NCI-H226 (cell line): Measurements from ENCODE around the gene CABCOCO1.
"Not testable (repeated sequence)": the region's sequence is repeated elsewhere in the genome, so short reads cannot be mapped to it uniquely, and the experiment has no call there.

Experiments
- DNase-seq: peaks from one replicate; pipeline ENCODE4 v3.0.0-alpha.2; 2015

Gene CABCOCO1

GRCh38 chr10:61719906-61720305 is 57.2 kb downstream of the CABCOCO1 start:
- DNase-seq, result no peak

DNA sequence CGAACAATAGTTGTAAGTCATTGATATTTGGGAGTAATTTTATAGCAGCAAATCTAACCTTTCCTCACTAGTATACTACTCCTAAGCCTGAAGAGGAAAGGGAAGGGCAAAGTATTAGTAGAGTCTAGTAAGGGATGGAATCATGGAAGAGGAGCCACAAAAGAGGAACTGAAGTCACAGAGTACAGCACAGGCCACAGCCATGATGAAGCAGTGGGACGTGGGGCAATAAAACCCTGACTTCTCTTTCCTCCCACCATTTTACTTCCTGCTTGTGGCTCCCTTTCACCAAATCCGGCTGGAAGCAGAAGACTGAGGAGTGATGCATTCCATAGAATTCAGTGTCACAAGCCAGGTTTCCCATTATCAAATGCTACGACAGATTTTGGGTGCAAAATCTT is 58.7 kb downstream of the CABCOCO1 start:
- DNase-seq, result no peak

DNA sequence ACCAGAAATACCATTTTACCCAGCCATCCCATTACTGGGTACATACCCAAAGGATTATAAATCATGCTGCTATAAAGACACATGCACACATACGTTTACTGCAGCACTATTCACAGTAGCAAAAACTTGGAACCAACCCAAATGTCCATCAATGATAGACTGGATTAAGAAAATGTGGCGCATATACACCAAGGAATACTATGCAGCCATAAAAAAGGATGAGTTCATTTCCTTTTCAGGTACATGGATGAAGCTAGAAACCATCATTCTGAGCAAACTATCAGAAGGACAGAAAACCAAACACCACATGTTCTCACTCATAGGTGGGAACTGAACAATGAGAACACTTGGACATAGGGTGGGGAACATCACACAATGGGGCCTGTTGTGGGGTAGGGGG is 62.5 kb downstream of the CABCOCO1 start:
- not testable (repeated sequence) for DNase-seq

DNA sequence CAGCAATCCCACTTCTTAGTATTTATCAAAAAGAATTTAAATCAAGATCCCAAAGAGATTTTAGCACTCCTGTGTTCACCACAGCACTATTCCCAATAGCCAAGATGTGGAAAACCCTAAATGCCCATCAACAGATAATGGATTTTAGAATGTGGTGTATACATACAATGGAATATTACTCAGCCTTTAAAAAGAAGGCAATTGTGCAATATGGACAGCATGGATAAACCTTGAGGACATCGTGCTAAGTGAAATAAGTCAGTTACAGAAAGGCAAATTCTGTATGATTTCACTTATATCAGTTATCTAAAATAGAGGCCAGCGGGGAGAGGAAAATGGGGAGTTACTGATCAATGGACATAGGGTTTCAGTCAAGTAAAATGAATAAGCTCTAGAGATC is 66.9 kb downstream of the CABCOCO1 start:
- no peak for DNase-seq

DNA sequence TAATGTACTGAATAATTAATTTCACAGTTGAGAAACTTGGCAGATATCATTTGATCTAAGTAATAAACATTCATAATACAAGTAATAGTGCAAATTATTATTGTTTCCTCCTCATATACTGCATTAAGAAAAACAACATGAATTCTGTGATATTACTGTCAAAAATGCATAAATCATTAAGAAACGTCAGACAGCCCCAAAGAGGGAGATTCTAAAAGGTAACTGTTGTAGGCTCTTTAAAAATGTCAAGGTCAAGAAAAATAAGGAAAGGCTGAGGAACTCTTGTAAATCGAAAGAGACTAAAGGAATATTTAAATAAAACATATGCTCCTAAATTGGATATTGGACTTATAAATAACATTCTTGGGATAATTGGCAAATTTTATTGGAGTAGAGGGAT is 67.9 kb downstream of the CABCOCO1 start:
- DNase-seq, result no peak

- no peak for DNase-seq
Observed at GRCh38 chr10:61731638-61732037, 68.9 kb downstream of the CABCOCO1 start.

DNA sequence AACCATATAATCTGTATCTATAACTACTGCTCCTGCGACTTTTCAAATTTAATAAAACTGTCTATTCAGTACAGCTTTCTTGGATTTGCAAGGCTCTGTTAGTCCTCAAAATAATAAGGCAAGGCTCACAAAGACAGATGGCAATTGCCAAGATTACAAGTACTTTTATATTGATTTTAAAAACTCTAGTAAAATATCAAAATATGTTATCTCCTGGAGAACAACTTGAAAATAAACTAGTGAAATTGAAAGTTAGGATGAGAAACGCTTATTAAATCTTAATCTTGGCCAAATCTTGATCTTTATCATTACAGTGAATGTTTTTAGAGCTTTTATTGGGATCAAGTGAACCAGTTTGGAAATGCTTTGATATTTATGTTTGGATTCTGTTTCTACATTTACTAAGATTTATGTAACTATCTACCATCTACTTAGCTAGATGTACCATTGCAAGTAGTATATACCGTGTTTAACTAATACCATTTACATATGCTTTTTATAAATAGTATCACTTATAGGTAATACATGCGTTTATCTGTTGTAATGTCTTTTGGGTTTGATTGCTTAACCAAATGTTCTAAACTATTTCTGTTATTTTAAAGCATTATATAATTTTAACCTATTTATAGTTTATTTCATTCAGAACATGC is 70.0 kb downstream of the CABCOCO1 start:
- no peak for DNase-seq

- DNase-seq, result peak; percentile 40
Observed at GRCh38 chr10:61733358-61733940, 70.7 kb downstream of the CABCOCO1 start.

GRCh38 chr10:61735882-61736281 is 73.2 kb downstream of the CABCOCO1 start:
- DNase-seq, result no peak

DNA sequence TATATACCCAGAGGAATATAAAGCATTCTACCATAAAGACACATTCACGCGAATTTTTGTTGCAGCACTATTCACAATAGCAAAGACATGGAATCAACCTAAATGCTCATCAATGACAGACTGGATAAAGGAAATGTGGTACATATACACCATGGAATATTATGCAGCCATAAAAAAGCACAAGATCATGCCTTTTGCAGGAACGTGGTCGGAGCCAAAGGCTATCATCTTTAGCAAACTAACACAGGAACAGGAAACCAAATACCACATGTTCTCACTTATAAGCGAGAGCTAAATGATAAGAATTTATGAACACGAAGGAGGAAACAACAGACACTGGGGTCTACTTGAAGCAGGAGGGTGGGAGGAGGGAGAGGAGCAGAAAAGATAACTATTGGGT is 74.7 kb downstream of the CABCOCO1 start:
- DNase-seq, result not testable (repeated sequence)

GRCh38 chr10:61742812-61743211 is 80.1 kb downstream of the CABCOCO1 start:
- DNase-seq, result no peak

DNA sequence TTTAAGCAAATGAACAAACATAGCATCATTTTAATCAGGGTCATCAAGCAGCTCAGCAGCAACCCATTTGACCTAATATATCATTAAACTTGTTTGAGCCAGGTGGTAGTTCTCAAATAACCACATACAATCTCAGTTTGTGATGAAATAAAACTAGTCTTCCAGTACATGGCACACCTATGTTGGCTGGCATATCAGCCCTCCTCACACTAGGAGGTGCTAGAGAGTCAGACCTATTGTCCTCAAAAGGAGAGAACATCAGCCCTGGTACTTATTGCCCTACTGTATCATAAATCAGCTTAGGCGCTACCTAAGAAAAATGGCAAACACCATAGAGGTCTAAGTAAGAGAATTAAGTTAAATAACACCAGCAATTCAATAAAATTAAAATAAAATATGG is 81.7 kb downstream of the CABCOCO1 start:
- DNase-seq, result no peak

DNA sequence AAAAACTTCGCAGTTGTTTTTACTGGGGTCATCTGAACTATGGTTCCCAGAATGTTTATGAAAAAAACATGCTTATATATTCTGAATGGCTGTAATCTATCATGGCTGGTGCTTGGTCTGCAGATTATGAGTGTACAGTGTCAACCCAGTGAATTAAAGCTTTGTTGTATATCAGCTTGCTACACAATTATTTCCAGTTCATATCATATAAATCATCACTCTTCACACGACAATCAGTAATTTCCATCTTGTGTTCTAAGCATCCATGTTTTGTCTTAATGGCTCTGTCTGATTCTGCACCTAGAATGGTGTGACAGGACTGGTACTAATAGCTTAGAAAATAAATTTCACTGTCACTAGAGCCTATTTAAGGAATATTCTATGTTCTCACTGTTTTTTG is 83.6 kb downstream of the CABCOCO1 start:
- no peak for DNase-seq

DNA sequence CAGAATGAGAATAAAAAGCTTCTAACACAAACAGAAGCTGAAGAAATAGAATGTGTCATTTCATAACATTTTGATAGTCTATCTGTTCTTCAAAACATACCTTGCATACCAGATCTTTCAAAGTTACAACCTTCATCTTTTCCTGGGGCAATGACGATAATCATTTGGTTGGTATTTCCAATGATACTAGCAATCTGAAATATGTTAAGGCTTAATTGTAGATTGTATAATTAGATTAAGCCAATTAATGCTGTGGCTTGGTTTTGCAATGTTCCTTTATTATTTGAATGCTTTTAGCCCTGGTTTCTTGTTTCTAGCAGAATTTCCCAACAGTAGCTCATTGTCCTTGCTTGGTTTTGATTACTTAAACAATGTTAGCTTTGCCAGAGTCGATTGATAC is 84.6 kb downstream of the CABCOCO1 start:
- peak; percentile 49 for DNase-seq

GRCh38 chr10:61749291-61749690 is 86.6 kb downstream of the CABCOCO1 start:
- no peak for DNase-seq

DNA sequence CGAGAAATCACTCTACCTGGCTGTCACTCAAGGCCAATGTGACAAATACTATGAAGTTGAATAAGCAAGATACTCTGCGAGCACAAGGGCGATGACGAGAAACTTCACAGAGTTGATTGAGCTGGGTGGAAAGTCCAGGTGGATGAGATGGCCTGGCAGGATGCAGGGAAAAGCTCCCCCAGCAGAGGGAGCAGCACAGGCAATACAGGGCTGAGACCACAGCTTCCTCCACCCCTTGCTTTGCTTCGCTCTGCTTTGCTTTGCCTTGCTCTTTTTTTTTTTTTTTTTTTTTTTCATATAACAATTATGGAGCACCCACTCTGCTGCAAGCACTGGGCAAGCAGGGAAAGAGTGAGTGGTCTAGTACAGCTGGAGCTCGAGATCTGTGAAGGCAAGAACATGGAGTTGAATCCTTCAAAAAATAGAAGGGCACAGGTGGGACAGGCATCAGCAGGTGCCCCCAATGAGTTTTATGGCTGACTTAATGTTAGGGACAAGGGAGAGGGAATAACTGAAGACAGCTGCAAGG is 88.3 kb downstream of the CABCOCO1 start:
- DNase-seq, result peak; percentile 51

GRCh38 chr10:61751599-61751998 is 88.9 kb downstream of the CABCOCO1 start:
- no peak for DNase-seq

DNA sequence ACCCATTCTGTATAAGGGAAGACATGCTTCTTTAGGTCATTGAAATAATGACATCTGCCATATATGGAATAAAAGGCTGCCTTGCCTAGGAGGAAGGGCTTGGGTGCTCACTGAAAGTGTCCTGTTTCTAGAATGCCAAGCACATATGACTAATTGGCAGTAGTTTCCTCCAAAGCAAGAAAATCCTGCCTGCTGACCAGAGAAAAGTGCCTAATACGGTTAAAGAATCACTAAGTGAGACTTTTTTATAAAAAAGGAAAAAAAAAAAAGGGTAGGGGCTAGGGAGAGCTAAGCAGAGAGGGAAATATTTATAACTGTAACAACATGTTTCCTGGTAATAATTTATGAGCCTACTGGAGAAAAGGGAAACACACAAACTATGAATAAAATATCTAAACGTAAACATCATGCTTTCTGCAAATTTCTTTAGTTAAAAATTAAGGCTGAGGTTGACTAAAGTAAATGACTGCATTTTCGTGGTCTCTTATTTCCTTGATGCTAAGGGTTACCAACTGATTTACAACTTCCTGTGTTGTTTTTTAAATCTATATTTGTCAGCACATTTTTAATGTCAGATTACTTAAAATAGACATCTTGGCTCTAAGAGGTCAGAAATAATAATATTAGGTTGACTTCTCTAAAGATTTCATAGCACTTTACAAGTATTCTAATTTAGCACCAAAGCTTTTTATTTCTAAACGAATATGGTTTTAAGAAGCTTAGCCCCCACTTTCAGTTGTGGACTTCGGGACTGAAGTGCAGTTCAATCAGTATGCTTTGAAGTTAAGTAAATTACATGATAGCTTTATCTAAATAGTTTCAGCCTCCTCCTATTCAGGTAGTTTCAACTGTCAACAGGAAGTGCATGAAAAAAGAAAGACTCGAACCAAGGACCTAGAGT is 89.6 kb downstream of the CABCOCO1 start:
- DNase-seq, result no peak

GRCh38 chr10:61753453-61753852 is 90.7 kb downstream of the CABCOCO1 start:
- no peak for DNase-seq

- no peak for DNase-seq
Observed at GRCh38 chr10:61754587-61755550, 92.1 kb downstream of the CABCOCO1 start.

DNA sequence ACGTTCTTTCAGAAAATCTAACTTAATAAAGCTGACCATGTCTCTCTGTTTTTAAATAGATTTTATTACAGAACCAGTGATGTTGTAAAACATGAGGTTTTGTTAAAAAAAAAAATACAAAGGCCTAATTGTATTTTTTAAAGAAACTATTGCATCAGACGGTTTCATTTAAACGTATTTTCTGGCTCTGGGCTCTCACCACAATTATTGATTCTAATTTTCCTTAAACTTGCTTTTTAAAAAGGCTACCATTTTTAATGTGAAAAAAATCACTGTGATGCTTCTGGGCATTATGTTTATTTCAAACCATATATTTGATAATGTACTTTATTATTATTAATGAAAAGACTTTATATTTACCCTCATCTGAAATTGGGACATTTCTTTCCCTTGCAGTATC is 94.3 kb downstream of the CABCOCO1 start:
- no peak for DNase-seq
